Left lobe of liver (tissue), 2 donors: ENCODE data around the gene ZBED1. TPM values are rescaled to one million over a fixed set of nuclear protein-coding genes. Genes with fewer than 3 reads are reported as not detected.
A peak's percentile ranks its signal among the peaks of the same experiment; 100 is the strongest.
"Not testable (repeated sequence)": the region's sequence is repeated elsewhere in the genome, so short reads cannot be mapped to it uniquely, and the experiment has no call there.

Experiments used
- ATAC-seq: fragments of 200-7000 bp; cut with Tn5 transposase; one replicate; pipeline ENCODE4 v1.9.1; 2020; ENCODE audit warnings: mild to moderate bottlenecking, moderate library complexity
- DNase-seq: peaks from one replicate; pipeline ENCODE4 v3.0.0-alpha.2; 2020; ENCODE audit warnings: low spot score
- total RNA-seq: library from RNA; stranded (reverse); gene quantifications from one replicate; pipeline ENCODE4 v1.2.1, GENCODE V29; 2021
- donor health status: DM: no; HTN: no; CAD: no; lungs with moderate emphysema.
- donor health status: DM: no; HTN: yes; CAD: no.

Gene ZBED1
- total RNA-seq, 1 donor from 2014 or later, result 49.4 TPM

GRCh38 chrX:2520539-2520938, 19.8 kb upstream of the ZBED1 start:
- DNase-seq (no peak), ATAC-seq (no peak)

- ATAC-seq, DNase-seq: not testable (repeated sequence)
These were observed 18.9 kb upstream of the ZBED1 start for GRCh38 chrX:2519638-2520037.

GRCh38 chrX:2517055-2517454, 16.3 kb upstream of the ZBED1 start:
- ATAC-seq, result no peak
- DNase-seq, result no peak

- no peak for ATAC-seq
- DNase-seq, result no peak
These were observed 15.8 kb upstream of the ZBED1 start for GRCh38 chrX:2516623-2517022.

- DNase-seq (no peak), ATAC-seq (no peak)
These were observed 13.4 kb upstream of the ZBED1 start for GRCh38 chrX:2514131-2514530.

- ATAC-seq (no peak), DNase-seq (no peak)
These were observed 12.4 kb upstream of the ZBED1 start for GRCh38 chrX:2513121-2513664.

GRCh38 chrX:2512501-2512900, 11.7 kb upstream of the ZBED1 start:
- DNase-seq, result no peak
- ATAC-seq, result no peak

GRCh38 chrX:2511326-2511725, 10.6 kb upstream of the ZBED1 start:
- ATAC-seq, result no peak

GRCh38 chrX:2508648-2509335, 8.0 kb upstream of the ZBED1 start:
- DNase-seq (no peak), ATAC-seq (no peak)

More at GRCh38 chrX:2511326-2511725, 10.6 kb upstream of the ZBED1 start:
- DNase-seq, result no peak

GRCh38 chrX:2507904-2508627, 7.3 kb upstream of the ZBED1 start:
- no peak for ATAC-seq
- no peak for DNase-seq

GRCh38 chrX:2507196-2507595, 6.4 kb upstream of the ZBED1 start:
- no peak for DNase-seq
- no peak for ATAC-seq

GRCh38 chrX:2505341-2505740, 4.6 kb upstream of the ZBED1 start:
- DNase-seq, result peak; percentile 24
- ATAC-seq, result not testable (repeated sequence)

- no peak for ATAC-seq
- no peak for DNase-seq
These were observed 4.0 kb upstream of the ZBED1 start for GRCh38 chrX:2504706-2505332.

- ATAC-seq (no peak), DNase-seq (no peak)
These were observed 3.1 kb upstream of the ZBED1 start for GRCh38 chrX:2503591-2504500.

GRCh38 chrX:2502668-2503519, 2.1 kb upstream of the ZBED1 start:
- DNase-seq (no peak), ATAC-seq (no peak)

GRCh38 chrX:2502120-2502667, 1.4 kb upstream of the ZBED1 start:
- ATAC-seq, result no peak
- DNase-seq, result no peak

- DNase-seq (no peak), ATAC-seq (no peak)
These were observed 855 bp upstream of the ZBED1 start for GRCh38 chrX:2501559-2502102.

GRCh38 chrX:2500091-2500802, 529 bp downstream of the ZBED1 start:
- ATAC-seq (peak; percentile 56), DNase-seq (peak; percentile 57)

- DNase-seq, result no peak
- no peak for ATAC-seq
These were observed 1.3 kb downstream of the ZBED1 start for GRCh38 chrX:2499507-2499906.
